ENCODE measurements around the gene PJA2. TPM values are rescaled to one million over a fixed set of nuclear protein-coding genes. Genes with fewer than 3 reads are reported as not detected.

PJA2 gene
- total and polyA plus RNA-seq, 2 experiments from 2014 or later: 65.4 to 147 TPM

DNA sequence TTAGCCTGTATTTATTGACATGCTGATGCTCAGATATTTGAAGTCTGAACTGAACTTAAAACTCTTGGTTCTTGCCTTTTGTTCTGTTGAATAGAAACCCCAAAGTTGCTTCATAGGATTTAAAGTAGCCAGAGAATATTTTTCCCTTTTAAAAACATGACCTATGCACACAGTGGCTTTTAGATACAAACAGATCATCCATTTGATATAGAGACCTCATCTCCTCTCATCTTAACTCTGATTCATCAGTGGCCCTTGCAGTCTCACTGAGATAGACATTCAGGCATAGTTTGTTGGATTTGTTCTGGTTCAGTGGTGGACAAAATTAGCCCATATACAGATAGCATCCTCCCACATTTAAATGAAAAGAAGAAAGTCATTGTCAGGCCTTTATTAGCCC lies 43.5 kb upstream of the PJA2 start:
- Histone ChIP-seq H3K79me2 (no peaks in the 10 kb centered on the region), H3K27ac (no peak overlapping the region), H2AFZ (no peak overlapping the region), H3K9me2 (replicated peaks; ENCODE audit: insufficient read depth) (no peaks in the 10 kb centered on the region), H3K27me3 (no peaks in the 10 kb centered on the region), H3K36me3 (replicated peaks; ENCODE audit: insufficient read depth, low read depth) (no peaks in the 10 kb centered on the region), H3K4me2 (no peak overlapping the region), H3K9me3 (ENCODE audit: low read depth) (no peaks in the 10 kb centered on the region), H3K4me1 (ENCODE audit: insufficient read depth) (peaks cover 8% of the 10 kb centered on the region), H3K4me3 (no peak overlapping the region), H4K20me1 (ENCODE audit: insufficient read depth, poor library complexity, severe bottlenecking) (no peaks in the 10 kb centered on the region)
- no peak for TF ChIP-seq EZH2 (IDR thresholded peaks at IDR 0.05; ENCODE audit: borderline replicate concordance)
- TF ChIP-seq, protein P1, sequence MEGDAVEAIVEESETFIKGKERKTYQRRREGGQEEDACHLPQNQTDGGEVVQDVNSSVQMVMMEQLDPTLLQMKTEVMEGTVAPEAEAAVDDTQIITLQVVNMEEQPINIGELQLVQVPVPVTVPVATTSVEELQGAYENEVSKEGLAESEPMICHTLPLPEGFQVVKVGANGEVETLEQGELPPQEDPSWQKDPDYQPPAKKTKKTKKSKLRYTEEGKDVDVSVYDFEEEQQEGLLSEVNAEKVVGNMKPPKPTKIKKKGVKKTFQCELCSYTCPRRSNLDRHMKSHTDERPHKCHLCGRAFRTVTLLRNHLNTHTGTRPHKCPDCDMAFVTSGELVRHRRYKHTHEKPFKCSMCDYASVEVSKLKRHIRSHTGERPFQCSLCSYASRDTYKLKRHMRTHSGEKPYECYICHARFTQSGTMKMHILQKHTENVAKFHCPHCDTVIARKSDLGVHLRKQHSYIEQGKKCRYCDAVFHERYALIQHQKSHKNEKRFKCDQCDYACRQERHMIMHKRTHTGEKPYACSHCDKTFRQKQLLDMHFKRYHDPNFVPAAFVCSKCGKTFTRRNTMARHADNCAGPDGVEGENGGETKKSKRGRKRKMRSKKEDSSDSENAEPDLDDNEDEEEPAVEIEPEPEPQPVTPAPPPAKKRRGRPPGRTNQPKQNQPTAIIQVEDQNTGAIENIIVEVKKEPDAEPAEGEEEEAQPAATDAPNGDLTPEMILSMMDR (IDR thresholded peaks at IDR 0.05; ENCODE audit: poor library complexity): no peak
- TF ChIP-seq EZH2phosphoT487 (IDR thresholded peaks at IDR 0.05; ENCODE audit: low read depth, severe bottlenecking, unreplicated experiment): no peak
- no peak for DNase-seq (ENCODE audit: low spot score)

DNA sequence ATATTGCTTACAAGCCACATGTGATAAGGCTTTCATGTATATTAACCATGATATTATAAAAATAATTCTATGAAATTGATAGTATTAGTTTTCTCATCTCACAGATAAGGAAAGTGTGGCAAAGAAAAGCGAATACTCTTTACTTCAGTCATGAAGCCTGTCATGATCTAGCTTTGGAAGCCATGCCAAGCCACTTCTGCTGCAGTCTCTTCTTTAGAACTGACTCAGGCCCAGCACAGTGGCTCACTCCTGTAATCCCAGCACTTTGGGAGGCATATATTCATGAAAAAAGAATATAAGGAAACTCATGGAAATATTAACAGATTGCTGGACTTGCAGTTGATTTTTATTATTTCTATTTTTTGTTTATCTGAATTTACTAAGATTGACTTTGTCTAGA lies 42.9 kb upstream of the PJA2 start:
- Histone ChIP-seq H3K27ac (no peak overlapping the region), H3K9me3 (ENCODE audit: low read depth) (no peaks in the 10 kb centered on the region), H3K9me2 (replicated peaks; ENCODE audit: insufficient read depth) (no peaks in the 10 kb centered on the region), H2AFZ (no peak overlapping the region), H3K4me2 (no peak overlapping the region), H3K36me3 (replicated peaks; ENCODE audit: insufficient read depth, low read depth) (no peaks in the 10 kb centered on the region), H3K4me1 (ENCODE audit: insufficient read depth) (peaks cover 8% of the 10 kb centered on the region), H3K79me2 (no peaks in the 10 kb centered on the region), H3K4me3 (no peak overlapping the region), H3K27me3 (no peaks in the 10 kb centered on the region), H4K20me1 (ENCODE audit: insufficient read depth, poor library complexity, severe bottlenecking) (no peaks in the 10 kb centered on the region)
- 95% methylated on average over 1 of the region's 1 CpG for WGBS (ENCODE audit: low lambda C conversion rate, missing lambda C conversion rate)
- TF ChIP-seq, protein P1 (IDR thresholded peaks at IDR 0.05; ENCODE audit: poor library complexity): no peak
- TF ChIP-seq EZH2 (IDR thresholded peaks at IDR 0.05; ENCODE audit: borderline replicate concordance) (no peak), EZH2phosphoT487 (IDR thresholded peaks at IDR 0.05; ENCODE audit: low read depth, severe bottlenecking, unreplicated experiment) (no peak)
- no peak for DNase-seq (ENCODE audit: low spot score)

DNA sequence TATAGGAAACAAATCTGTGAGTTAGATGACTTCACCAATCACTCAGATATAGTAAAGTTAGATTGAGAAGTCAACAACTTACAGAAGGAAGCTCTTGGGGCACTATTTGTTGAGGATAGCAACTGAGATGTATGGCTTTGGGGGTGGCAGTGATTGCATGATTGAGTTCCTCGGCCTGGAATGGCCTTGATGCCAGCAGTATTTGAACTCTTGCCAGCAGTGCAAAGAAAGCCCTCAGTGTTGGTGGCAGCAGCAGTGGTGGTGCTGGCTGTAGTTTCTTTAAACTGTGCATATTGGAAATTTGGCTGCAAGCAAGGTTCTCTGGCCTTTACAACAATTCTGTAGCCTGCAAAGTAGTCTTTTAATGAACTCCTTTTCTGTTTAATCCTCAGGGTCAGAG lies 41.4 kb upstream of the PJA2 start:
- no peaks in the 10 kb centered on the region for H3K27me3 ChIP-seq
- TF ChIP-seq, protein P1 (IDR thresholded peaks at IDR 0.05; ENCODE audit: poor library complexity): no peak
- TF ChIP-seq EZH2phosphoT487 (IDR thresholded peaks at IDR 0.05; ENCODE audit: low read depth, severe bottlenecking, unreplicated experiment) (no peak), EZH2 (IDR thresholded peaks at IDR 0.05; ENCODE audit: borderline replicate concordance) (no peak)
- no peaks in the 10 kb centered on the region for H4K20me1 ChIP-seq (ENCODE audit: insufficient read depth, poor library complexity, severe bottlenecking)
- DNase-seq (ENCODE audit: low spot score): no peak
- H3K4me2 ChIP-seq: no peak overlapping the region
- 88% methylated on average over 1 of the region's 1 CpG for WGBS (ENCODE audit: low lambda C conversion rate, missing lambda C conversion rate)
- no peak overlapping the region for H3K4me3 ChIP-seq
- H2AFZ ChIP-seq: no peak overlapping the region
- no peaks in the 10 kb centered on the region for H3K9me2 ChIP-seq (replicated peaks; ENCODE audit: insufficient read depth)
- peaks cover 8% of the 10 kb centered on the region for H3K4me1 ChIP-seq (ENCODE audit: insufficient read depth)
- H3K79me2 ChIP-seq: no peaks in the 10 kb centered on the region
- no peaks in the 10 kb centered on the region for H3K36me3 ChIP-seq (replicated peaks; ENCODE audit: insufficient read depth, low read depth)
- H3K9me3 ChIP-seq (ENCODE audit: low read depth): no peaks in the 10 kb centered on the region
- H3K27ac ChIP-seq: no peak overlapping the region

Measured in hepatocyte (in vitro differentiated cells).